GM18909 (cell line): Measurements from ENCODE around the gene CFAP92.

Experiments used
- ATAC-seq: cut with Tn5 transposase; IDR thresholded peaks from one replicate; pipeline ENCODE4 v1.9.1; 2021; ENCODE audit warnings: mild to moderate bottlenecking; ENCODE audit not compliant: unreplicated experiment, poor library complexity

CFAP92 gene

GRCh38 chr3:129009266-129009665 is 15.4 kb upstream of the CFAP92 start:
- ATAC-seq: no peak

GRCh38 chr3:129007792-129008191 is 13.9 kb upstream of the CFAP92 start:
- no peak for ATAC-seq

DNA sequence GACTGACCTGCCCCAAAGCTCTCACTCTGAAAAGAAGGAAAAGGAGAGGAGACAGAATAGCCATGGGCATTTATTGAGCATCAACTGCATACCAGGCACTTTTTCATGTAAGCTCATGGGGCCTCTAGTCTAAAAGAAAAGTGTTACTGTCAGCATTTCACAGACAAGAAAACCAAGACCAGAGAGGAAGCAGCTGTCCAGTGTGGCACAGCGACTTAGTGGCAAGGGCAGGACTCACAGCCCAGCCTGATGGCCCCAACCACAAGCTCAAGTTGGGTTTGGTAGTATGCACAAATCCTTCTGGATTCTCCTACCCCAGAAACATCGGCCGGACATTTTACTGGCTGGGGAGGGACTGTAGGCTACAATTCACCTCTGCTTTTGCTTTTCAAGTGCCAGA is 13.0 kb upstream of the CFAP92 start:
- no peak for ATAC-seq

- ATAC-seq: no peak
These were observed 11.8 kb upstream of the CFAP92 start for GRCh38 chr3:129005526-129006303.

DNA sequence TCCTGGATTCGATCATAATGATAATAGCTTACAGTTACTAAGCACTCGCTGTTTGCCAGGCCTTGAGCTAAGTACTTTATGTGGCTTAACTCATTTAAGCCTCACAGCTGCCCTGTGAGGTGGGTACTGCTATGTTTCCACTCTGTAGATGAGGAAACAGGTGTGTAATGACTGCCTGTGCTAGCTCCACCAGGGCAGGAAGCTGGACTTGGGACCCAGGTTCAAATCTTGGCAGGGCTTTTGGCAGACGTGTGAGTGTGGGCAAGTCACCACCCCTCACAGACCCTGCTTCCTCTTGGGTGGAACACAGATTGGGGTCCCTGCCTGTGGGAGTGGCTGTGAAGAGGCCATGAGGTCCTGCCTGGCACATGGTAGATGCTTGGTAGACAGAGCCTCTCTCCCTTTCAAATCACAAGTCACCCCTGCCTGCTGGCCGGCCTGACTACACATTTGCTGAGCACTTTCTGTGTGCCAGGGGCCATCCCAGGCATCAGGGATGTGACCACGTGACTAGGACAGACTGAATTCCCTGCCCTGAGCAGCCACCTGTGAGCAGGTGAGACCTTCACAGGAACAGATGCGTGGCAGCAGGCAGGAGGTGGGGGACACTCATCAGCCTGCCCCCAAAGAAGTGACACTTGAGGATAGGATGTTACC is 10.9 kb upstream of the CFAP92 start:
- no peak for ATAC-seq

GRCh38 chr3:129003578-129004112 is 9.8 kb upstream of the CFAP92 start:
- no peak for ATAC-seq

- no peak for ATAC-seq
These were observed 9.0 kb upstream of the CFAP92 start for GRCh38 chr3:129002573-129003569.

GRCh38 chr3:129001806-129002572 is 8.1 kb upstream of the CFAP92 start:
- no peak for ATAC-seq

- no peak for ATAC-seq
These were observed 7.4 kb upstream of the CFAP92 start, which contains the start of gene EFCC1 for GRCh38 chr3:129001101-129001805. EFCC1 (plus strand) TSS chr3:129001304; CDS start chr3:129001629, 325 bp downstream.

DNA sequence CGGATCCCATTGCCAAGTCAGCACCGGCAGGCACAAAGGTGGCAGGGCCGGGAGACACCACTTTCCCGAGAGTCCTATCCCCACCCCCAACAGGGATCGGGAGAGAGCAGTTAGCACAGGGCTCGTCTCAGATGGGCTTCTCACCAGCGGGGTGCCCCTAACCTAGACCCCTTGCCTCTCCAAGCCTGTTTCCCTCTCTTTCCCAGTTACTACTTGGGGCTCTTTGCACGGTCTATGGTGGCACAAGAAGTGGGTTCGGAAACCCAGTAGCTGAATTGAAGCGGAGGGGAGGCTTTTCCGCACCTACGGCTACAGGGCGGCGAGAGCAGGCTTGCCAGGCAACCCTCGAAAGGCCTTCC is 6.8 kb upstream of the CFAP92 start:
- ATAC-seq: no peak

DNA sequence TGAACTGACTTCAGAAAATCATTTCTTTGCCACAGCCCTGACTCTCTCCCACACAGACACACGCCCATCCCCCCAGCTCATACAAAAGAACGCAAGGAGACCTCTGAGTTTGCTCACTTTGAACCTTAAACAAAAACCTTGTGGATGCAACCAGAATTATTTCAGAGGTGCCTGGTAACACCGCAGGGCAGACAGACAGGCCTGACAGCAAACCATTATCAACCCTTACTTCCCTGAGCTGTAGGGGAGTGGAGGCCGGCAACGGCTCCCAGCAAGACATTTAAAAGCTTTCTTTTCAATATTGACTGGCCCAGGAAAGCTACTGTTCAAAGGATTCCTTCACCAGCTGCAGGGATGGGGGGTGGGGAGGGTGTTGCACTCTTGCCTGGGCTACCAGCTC is 5.2 kb upstream of the CFAP92 start:
- no peak for ATAC-seq

DNA sequence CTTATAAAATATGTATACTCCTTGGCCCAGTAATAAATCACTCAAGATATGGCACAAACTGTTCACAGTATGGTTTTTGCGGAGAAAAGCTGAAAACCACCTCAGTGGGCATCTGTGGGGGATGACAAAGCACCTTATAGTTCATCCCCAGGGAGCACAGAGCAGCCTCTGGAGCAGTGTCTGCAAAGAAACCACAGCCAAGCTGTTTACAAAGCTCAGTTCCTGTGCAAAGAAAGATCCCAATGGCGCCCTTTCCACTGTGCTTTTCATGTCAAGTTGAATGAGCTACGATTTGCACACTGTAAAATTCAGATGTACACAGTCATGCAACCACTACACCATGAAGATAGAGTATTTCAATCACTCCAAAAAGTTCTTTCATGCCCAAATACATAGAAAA is 4.7 kb upstream of the CFAP92 start:
- no peak for ATAC-seq

DNA sequence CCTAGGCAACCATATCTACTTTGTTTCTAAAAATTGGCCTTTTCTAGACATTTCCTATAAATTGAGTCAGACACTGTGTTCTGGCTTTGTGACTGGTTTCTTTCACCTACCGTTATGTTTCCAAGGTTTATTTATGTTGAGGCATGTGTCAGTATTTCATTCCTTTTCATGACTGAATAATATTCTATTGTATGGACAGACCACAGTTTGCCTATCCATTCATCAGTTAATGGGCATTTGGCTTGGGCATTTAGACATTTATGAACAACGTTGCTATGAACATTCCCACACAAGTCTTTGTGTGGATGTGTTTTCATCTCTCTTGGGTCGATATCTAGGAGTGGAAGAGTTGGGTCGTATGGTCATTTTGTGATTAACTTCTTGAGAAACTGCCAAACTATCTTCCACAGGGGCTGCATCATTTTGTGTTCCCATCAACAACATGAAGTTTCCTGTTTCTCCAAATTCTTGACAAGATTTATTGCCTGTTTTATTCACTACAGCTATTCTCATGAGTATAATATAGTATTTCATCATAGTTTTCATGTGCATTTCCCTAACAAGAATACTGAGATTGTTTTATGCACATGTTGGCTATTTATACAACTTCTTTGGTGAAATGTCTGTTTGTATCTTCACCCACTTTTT is 3.7 kb upstream of the CFAP92 start:
- ATAC-seq: no peak

DNA sequence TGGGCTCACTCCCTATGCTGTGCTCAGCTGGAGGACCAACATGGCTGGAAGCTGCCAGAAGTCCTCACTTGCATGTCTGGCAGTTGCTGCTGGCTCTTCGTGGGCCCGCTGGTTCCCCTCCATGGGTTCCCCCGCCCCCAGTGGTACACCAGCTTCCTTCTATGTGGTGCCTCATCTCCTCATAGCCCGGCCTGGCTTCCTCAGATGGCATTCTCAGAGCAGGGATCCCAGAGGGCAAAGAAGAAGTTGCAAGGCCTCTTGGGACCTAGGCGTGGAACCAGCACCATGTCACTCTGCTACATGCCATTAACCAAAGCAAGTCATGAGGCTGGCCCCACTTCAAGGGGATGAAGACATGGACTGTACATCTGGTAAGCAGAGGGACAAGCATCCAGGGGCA is 2.9 kb upstream of the CFAP92 start:
- ATAC-seq: no peak

DNA sequence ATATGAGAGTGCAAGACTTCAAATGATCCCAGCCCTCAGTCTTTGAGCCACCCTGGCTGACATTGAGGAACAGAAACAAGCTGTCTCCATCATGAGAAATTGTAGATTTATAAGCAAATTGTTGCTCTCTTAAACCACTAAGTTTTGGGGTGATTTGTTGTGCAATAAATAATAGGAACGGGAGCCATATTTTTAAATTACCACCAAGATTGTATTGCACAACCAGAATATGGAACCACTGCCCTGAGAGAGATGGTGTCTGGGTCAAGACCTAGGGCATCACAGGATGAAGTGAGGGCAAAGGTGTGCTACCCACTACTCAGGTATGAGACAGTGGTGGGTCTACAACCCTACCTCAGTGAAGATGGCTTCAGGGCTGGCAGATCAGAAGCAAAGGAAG is 2.3 kb upstream of the CFAP92 start:
- no peak for ATAC-seq

DNA sequence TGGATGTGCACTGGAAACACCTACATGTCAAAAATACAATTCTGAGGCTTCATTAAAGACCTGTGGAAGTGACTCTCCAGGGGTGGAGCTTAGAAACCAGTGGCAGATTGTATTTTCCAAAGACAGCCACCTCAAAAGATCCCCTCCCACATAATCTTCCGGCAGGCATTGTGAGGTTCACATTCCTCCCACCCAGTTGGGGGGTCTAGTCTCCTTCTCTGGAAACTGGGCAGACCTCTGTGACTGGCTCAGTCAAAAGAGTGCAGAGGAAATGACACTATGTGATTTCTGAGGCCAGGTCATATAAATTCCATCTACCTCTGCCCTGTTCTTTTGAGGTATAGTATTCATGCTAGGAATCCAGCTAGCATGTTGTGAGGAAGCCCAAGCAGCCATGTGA is 1.9 kb upstream of the CFAP92 start:
- no peak for ATAC-seq

DNA sequence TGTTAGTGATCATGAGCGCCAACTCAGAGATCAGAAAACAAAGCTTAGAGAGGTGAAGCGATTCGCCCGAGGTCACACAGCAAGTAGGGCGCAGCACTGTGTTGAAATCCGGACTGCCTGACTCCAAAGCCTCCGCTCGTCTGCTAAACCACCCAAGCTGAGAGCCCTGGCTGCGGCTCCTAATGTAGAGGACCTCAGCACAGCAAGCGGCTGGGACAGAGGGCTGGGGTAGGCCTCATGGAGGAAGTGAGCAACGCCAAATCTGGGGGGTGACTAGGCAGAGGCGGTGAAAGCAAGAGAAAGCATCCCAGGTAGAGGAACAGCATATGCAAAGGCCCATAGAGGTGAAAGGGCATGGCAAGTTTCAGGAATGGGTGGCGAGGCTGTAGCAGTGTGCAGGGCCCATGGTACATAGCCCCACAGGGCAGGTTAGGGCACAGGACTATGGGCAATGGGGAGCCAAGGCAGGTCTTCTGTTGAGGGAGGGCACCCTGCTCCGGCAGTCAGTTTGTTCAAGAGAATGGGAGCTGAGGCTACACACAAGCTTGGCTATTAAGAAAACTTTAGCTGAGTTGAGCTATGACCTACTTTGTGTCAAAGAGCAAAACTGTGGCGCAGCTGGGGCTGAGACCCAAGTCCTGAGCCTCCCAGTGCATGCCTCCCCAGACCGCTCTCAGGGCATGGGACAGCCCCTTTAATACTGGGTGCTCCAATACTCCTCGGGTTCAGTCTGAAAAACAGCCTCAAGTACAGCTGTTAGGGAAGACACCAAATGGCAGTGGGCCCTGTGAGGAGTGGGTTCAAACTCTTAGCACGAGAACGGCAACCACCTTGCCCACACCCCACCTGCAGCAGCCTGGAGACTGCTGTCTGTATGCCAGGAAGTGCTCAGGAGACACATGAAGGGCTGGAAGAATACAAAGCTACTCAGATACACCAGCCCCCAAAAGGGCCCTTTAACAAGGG is 988 bp upstream of the CFAP92 start:
- ATAC-seq: no peak

DNA sequence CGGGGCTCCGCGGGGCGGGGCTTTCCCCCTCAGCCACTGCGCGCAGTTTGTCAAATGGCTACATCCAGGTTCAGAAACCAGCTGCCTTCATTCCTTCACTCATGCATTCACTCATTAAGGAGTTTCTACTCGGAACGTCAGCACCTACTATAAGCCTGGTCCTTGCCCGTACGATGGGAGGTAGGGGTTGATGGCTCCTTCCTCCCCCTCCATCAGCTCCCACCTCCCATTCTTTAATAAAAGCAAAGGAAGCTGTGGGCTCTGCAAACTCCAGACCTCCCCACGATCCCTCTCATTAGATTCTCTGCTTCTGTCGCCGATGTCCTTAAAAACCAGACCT is 267 bp upstream of the CFAP92 start:
- no peak for ATAC-seq
